NCI-H1694 (cell line): Measurements from ENCODE around the gene KLK2.
"Not testable (repeated sequence)": the region's sequence is repeated elsewhere in the genome, so short reads cannot be mapped to it uniquely, and the experiment has no call there.

Experiments used
- DNase-seq: peaks from one replicate; lab custom pipeline; 2025; lab: John Stamatoyannopoulos, UW

The KLK2 gene

DNA sequence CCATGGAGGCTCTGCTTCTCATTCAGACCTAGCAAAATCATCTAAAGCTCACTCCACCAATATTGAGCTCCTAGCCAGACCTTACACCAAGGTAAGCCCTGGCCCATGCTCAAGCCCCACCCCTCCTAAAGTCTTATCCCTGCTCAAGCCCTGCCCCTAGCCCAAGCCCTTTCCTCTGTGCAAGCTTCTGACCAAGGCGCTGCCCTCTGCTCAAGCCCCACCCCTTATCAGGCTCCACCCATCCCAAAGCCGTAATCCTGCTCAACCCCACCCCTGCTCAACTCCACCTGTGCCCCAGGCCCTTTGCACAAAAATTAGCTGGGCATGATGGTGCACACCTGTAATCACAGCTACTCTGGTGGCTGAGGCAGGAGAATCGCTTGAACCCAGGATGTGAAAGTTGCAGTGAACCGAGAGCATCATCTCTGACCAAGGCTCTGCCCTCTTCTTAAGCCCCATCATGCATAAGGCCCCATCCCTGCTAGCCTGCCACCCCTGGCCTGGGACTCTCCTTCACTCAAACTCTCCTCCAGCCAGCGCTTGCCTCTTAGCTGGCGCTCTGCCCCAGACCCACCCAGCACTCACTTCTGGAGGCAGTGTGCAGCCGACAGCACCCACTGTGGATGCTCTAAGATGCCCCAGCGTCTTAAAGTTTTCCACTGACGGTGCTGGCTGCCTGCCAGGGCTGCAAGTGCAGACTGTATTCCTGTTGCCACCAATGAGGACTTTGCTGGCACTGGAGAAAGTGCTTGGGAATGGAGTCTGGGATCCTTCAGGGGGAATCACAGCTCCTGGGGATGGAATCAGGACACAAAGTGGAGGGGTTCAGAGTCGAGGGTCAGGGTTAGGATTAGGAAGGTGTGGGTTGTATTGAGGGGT is 21.5 kb downstream of the KLK2 start:
- no peak for DNase-seq

DNA sequence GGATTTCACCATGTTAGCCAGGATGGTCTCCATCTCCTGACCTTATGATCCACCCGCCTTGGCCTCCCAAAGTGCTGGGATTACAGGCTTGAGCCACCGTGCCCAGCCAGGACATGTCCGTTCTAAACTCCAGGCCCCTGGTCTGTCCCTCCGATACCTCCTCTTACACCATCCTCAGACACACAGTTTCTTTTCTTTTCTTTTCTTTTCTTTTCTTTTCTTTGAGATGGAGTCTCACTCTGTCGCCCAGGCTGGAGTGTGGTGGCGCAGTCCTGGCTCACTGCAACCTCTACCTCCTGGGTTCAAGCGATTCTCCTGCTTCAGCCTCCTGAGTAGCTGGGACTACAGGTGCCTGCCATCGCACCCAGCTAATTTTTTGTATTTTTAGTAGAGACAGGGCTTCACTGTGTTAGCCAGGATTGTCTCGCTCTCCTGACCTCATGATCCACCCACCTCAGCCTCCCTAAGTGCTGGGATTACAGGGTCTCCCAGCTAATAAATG is 22.9 kb downstream of the KLK2 start:
- DNase-seq = not testable (repeated sequence)

DNA sequence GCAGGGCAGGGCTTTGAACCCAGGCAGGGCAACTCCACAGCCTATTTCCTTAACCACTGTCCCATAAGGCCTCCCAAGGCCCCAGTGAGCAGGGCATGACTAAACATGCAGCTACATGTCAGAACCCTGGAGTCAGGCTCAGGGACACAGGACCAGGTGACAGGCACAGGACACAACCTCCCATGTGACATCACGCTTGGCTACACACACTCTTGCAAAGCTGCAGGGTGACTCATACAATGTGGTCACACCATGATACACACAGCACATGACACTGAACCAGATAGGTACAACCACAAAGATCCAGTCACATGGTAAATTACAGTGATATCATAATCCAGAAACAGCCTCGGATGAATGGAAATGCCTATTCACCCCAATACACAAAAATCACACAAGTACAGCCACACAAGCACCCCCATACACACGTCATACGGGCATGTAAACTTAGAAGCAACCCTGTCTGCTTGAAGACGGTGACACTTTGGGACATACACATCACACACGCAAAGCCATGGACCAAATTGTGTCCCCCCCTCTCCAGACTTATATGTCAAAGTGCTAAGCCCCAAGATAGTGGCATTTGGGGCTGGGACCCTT is 23.5 kb downstream of the KLK2 start:
- DNase-seq = no peak

DNA sequence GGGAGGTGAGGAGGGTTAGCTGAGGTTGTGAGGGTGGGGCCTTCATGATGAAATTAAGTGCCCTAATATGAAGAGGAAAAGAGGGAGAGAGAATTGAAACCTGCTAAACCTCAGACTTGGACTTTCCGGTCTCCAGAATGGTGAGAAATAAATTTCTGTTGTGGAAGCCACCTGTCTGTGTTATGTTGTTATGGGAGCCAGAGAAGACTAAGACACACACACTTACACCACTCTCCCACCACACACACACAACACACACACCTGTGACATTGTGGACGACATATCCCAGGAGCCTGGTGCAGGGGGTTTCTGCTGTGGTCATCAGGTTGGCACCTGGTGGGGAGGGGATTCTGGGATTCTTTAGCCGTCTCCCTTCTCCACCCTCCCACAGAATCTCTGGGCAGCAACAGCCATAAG is 24.0 kb downstream of the KLK2 start:
- DNase-seq = no peak

DNA sequence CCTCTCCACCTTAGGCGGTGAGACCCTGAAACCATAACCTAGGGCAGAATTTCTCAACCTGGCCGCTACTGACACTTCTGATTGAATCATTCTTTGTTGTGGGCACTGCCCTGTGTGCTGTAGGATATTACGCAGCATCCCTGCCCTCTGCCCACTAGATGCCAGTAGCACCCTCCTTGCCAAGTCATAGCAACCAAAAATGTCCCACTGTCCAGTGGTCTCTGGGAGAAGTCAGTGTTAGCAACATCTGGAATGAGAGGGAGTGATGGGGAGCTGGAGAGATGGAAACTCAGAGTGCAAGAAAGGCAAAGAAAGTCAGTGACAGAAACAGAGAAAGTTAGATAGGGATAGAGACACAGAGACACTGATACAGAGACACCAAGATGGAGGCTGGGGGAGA is 24.4 kb downstream of the KLK2 start:
- DNase-seq = no peak

DNA sequence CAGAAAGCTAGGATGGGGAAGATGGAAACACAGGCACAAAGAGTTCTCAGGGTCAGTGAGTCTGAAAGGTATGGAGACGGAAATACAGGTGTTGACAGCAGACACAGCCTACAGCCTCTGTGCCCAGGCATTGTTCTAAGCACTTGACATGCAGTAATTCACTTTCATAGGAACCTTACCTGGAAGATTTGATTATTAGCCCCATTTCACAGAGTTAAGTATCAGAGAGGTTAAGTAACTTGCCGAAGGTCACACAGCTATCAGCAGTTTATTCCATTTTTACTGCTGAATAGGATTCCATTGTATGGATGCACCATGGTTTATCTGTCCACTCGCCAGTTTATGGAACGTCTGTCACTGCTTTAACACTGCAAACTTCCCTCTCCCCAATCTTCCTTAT is 24.8 kb downstream of the KLK2 start:
- no peak for DNase-seq

DNA sequence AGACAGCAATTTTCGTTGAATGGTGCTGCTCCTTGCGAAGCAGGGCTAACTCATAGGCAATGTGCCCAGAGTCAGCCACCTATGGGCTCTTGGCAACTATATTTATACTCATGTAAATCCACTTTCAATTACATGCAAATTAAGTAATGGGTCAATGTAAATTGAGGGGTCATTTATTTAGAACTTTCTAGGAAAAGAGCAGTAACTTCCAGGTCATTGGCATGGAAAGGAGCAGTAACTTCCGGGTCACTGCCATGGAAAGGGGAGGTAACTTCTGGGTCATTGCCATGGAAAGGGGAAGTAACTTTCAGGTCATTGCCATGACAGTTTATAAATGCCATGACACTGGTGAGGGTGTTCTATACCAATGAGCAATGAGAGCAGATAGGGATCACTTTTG is 26.3 kb downstream of the KLK2 start:
- no peak for DNase-seq

DNA sequence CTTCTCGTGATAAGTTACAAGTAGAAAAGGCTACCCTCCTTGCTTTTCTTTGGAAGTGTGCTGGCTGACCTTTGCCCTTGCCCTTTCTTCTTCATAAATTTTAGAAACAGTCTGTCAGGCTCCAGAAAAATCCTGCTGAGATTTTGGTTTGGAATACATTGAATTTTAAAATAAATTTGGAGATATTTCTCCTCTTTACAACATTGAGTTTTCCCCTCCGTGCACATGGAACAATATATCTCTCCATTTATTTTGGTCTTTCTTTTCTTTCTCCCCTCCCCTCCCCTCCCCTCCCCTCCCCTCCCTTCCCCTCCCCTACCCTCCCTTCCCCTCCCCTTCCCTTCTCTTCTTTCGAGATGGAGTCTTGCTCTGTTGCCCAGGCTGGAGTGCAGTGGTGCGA is 29.4 kb downstream of the KLK2 start:
- no peak for DNase-seq

DNA sequence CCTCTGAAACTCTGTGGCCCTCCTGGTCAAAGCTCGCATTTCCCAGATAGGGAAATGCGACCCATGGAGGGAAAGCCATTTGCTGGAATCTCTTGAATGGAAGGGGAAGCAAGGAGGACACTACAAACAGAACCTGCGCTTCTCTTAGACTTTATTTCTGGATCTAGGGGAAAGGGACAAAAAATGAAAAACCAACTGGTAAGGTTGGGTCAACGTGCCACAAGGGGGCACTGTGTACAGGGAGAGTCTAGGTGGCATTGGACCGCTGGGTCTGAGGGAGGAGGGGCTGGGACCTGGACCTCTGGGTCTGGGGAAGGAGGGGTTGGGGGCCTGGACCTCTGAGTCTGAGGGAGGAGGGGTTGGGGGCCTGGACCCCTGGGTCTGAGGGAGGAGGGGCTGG is 33.0 kb downstream of the KLK2 start:
- DNase-seq = no peak

DNA sequence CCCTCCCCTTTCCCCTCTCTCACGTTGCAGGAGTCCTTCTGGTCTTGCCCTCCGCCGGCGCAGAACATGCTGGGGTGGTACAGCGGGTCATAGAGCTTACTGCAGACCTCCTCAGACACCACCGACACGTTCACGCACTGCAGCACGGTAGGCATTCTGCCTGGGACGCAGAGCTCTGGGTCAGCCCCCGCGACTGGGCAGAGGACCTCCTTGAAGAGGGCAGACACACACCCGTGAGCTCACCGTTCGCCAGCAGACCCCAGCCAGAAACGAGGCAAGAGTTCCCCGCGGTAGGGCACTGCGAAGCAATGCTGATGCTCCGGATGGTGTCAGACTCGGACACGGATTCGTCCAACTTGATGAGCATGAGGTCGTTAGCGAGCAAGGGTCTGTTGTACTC is 35.1 kb downstream of the KLK2 start:
- DNase-seq = no peak

DNA sequence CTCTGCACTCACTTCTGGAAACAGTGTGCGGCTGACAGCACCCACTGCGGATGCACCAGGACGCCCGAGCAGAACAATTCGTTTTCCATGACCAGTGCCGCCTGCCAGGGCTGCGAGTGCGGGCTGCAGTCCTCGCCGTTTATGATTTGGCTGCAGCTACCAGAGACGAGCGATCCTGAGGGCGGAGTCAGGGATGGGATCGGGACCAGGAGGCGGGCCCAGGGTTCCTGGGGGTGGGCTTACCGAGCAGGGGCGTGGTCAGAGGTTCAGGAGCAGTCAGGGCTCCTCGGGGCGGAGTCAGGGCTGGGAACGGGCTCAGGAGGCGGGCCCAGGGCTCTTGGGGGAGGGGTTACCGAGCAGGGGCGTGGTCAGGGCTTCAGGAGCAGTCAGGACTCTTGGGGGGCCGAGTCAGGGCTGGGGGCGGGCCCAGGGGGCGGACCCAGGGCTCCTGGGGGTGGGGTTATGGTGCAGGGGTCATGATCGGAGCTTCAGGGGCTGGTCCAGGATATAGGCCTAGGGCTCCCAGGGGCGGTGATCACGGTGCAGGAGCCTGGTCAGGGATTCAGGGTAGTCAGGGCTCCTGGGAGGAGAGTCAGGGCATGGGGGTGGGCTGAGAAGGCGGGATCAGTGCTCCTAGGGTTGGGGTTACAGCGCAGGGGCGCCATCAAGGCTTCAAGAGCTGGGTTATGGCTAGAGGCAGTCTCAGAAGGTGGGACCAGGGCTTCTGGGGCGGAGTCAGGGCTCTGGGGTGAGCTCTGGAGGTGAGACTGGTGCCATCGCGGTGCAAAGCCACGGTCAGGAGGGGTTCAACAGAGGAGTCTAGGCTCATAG is 36.2 kb downstream of the KLK2 start:
- DNase-seq = no peak

DNA sequence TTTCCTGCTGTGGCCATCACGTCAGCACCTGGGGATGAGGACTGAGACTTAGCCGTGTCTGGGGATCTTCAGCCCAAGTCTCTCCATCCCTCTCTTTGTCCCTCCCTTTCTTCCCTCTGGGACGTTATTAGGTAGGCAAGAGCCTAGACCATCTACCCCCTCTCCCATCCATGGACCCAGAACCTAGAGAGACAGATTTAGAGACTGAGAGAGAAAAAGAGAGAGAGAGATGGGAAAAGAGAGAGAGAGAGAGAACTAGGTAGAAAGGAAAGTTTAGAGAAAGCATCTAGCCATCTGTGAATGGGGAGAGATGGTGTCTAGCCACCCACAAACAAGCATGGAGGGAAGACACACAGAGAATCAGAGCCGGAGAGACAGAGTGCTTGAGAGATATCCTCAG is 37.5 kb downstream of the KLK2 start:
- no peak for DNase-seq

DNA sequence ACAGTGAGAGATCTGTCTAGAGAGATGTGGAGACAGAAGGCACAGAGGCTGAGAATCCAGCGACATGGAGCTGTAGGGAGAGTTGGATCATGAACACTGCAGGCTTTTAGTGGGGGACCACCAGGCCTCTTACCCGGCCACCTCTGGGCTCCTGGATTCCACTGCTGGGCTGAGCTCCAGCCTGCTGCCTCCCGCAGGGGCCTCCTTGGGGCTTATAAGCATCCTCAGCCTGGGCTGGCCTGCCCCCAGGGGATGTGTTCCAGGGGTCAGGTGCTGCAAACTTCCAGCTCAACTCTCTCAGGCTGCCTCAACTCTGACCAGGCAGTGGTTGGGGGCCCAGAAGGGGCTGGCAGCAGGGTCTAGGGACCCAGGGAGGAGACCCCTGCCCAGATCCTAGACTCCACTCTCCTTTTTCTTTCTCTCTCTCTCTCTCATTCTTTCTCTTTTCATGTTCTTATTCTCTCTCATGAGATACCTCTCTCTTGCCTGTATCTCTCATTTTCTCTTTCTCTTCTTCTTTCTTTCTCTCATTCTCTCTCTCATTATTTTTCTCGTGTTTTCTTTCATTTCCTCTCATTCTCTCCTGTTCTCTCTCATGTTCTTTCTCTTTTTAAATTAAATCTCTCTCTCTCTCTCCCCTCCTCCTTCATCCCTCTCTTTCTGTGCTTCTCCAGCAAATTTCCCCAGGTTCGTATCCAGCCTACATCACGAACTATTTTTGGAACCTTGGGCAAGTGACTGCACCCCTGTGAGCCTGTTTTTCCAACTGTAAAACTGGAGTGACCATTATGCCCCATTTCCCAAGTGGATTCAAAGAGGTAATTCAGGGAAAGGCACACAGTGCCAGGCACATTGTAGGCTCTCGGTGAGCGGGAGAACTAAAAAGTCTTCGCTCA is 38.2 kb downstream of the KLK2 start, which contains the start of gene KLK4:
KLK4 (minus strand) TSS at position 190 of the 896 bp plus-strand sequence. CDS start 657 bp downstream, outside the sequence.
- no peak for DNase-seq

DNA sequence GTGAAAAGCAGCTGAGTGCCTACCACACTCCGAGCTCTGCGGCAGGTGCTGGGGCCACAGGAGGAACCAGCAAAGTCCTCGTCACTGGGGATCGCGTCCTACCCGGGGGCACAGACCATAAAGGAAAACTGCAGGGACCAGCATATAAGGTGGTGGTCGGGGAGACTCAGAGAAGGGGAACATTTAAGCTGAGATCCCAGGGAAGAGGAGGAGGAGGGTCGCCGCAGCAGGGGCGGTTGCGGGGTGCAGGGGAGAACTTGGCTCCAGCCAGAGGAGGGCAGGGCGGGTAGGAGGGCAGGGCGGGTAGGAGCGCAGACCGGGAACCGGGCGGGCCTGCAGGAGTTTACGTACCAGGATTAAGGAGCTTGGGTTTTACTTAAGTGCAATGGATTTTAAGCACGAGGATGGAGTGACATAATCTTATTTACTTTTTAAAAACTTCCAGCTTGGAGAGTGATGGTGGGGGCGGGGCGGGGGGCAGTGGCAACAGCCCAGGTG is 38.9 kb downstream of the KLK2 start:
- DNase-seq = no peak

DNA sequence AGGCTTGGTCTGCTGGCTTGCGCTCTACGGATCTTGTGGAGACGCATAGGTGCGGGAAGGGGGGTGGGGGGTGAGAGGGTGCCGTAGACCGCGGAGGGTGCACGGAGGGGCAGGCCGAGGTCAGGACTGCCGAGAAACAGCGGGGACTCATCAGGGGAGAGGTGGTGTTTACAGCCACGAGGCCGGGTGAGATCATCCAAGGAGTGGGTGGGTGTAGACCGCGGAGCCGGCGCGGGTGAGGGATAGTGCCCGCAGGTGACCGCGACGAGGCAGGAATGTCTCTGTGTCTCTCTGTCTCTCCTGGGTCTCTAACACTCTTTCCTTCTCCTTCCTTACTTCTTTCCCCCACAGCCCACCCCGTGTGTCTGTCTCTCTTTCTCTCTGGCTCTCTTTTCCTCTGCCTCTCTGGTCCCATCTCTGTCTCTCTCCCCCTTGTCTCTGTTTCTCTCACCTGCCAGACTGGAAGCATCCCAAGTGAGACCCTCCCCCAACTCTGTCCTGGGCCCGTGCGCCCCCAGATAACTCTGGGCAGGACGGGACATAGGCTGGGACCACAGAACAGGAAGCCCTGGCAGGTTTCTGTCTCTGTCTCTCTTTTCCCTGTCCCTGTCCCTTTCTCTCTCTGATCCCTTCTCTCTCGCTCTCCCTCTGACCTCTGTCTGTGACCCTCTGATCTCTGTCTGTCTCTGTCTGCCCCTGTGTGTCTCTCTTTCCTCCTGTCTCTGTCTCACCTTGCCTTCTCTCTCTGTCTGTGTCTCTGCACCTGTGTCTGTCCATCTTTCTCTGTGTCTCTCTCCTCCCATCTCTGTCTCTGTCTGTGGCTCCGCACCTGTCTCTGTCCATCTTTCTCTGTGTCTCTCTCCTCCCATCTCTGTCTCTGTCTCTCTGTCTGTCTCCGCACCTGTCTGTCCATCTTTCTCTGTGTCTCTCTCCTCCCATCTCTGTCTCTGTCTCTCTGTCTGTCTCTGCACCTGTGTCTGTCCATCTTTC is 39.8 kb downstream of the KLK2 start:
- no peak for DNase-seq

DNA sequence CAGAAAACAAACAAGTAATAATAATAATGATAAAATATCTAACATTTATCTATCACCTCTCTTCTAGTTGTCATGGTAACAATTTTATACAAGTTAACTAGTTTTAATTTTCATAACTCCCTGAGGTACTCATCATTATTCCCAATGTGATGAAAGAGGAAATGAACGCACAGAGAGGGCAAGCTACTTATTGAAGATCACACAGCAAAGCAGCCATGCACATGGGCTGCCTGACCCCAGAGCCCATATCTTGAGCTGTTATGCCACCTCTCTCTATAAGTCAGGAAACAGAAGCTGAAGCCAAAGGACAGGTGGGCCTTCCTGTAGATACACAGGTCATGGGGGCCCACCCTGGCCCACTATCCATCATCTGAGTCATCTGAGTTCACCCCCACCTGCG is 42.8 kb downstream of the KLK2 start:
- DNase-seq = no peak

DNA sequence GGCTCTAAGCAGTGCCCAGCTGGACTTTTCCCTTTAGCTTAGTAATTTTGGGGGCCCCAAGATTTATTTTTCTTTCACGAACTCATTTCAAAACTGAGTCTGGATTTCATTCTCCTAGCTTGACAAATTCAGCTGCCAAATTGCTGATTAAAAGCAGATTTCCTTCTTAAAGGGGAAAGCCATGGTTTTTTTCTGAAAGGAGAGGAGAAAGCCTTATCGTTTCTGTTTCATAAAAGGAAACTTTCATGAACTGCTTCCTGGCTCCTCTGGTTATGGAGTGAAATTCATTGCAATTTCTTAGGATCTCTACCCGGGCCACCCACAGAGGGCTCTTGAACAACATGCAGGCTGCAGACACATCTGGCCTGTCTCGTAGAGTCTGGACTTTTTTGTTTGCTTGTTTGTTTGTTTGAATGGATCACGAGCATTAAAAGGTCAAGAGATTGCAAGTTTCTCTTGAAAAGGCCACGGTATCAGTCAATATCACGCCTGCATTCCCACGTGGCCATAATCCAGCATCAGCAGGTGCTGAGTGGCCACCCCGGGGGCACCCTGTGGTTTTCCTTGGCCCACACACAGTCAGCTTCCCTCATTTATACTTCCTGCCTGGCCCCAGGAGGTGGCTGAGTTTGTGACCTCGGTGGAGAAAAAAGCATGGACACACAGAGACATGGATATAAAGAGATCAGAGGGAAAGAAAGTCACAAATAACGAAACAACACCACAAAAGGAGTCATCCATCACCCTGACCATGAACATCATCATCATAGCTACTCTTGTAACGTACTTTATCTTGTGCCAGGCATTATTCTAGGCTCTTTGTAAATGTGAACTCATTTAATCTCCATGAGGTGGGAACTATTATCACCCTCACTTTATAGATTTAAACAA is 48.4 kb downstream of the KLK2 start:
- no peak for DNase-seq

DNA sequence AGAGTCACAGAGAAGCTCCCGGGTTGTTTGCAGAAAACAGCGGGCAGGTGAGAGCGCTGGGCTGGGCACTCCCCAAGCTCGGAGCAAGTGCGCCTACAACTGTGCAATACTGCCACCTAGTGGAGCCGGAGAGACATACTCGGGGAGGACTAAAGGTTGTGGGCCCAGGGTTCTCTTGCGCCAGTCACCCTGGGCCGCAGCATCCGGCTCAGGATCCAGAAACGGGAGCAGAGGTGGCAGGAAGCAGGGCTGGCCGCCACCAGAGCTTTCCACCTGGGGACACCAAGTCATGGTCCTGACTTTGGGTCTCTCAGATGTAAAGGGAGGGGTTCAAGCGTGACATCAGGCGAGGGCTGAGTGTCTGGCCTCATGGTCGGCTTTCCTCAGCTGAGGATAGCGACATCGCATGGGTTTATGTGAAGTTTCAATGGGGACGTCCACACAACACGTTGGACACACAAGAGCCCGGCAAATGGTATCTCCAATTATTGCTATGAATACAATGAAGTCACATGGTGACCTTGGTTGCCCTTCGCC is 49.1 kb downstream of the KLK2 start:
- DNase-seq = peak; percentile 35

DNA sequence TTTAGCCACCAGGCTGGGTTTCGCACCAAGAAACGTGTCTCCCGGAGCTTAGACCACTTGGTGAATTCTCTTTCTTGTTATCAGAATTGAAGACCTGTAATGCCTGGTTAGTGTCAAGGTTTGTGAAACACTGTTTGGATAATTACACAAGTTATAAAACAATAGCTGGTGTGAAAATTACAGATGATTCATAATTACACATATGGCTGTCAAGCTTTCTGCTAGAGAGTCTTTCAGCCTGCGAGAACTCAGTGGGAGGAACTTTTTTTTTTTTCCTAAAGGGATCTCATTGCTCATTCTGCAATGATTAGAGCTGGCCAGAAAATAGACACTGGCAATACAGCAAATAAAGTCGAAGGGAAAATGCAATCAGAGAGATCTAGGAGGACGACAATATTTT is 51.3 kb downstream of the KLK2 start:
- DNase-seq = no peak
